ENCODE data around the gene C5AR1.

The C5AR1 gene

GRCh38 chr19:47310323-47310722, 662 bp downstream of the C5AR1 start:
- H3K4me3 ChIP-seq (replicated peaks; ENCODE audit: low read depth, low read length): no peak overlapping the region
- no peak for TF ChIP-seq CTCF (IDR thresholded peaks at IDR 0.05; ENCODE audit: low read depth, low read length, missing control alignments)
- no peak for DNase-seq (ENCODE audit: extremely low read depth, low read depth)

GRCh38 chr19:47310819-47311218, 1.2 kb downstream of the C5AR1 start:
- no peak overlapping the region for H3K4me3 ChIP-seq (replicated peaks; ENCODE audit: low read depth, low read length)
- TF ChIP-seq CTCF (IDR thresholded peaks at IDR 0.05; ENCODE audit: low read depth, low read length, missing control alignments): no peak
- DNase-seq (ENCODE audit: extremely low read depth, low read depth): no peak

- DNase-seq (ENCODE audit: extremely low read depth, low read depth): no peak
- H3K4me3 ChIP-seq (replicated peaks; ENCODE audit: low read depth, low read length): no peak overlapping the region
- TF ChIP-seq CTCF (IDR thresholded peaks at IDR 0.05; ENCODE audit: low read depth, low read length, missing control alignments): no peak
Observed at GRCh38 chr19:47312366-47313006, 2.8 kb downstream of the C5AR1 start.

- DNase-seq (ENCODE audit: extremely low read depth, low read depth): no peak
- H3K4me3 ChIP-seq (replicated peaks; ENCODE audit: low read depth, low read length): no peak overlapping the region
- no peak for TF ChIP-seq CTCF (IDR thresholded peaks at IDR 0.05; ENCODE audit: low read depth, low read length, missing control alignments)
Observed at GRCh38 chr19:47313754-47314295, 4.2 kb downstream of the C5AR1 start.

- DNase-seq (ENCODE audit: extremely low read depth, low read depth): no peak
- TF ChIP-seq CTCF (IDR thresholded peaks at IDR 0.05; ENCODE audit: low read depth, low read length, missing control alignments): no peak
- H3K4me3 ChIP-seq (replicated peaks; ENCODE audit: low read depth, low read length): no peak overlapping the region
Observed at GRCh38 chr19:47315125-47315821, 5.6 kb downstream of the C5AR1 start.

GRCh38 chr19:47316513-47316912, 6.9 kb downstream of the C5AR1 start:
- TF ChIP-seq CTCF (IDR thresholded peaks at IDR 0.05; ENCODE audit: low read depth, low read length, missing control alignments): no peak
- H3K4me3 ChIP-seq (replicated peaks; ENCODE audit: low read depth, low read length): no peak overlapping the region
- no peak for DNase-seq (ENCODE audit: extremely low read depth, low read depth)

All from HFF-Myc (cell line).